H1 (cell line): ENCODE measurements around the gene ACTR1A. TPM values are rescaled to one million over a fixed set of nuclear protein-coding genes. Genes with fewer than 3 reads are reported as not detected.

Experiments
- CREB1 ChIP-seq: IDR thresholded peaks from 2 replicates; pipeline ENCODE4 v1.6.1; 2012; ENCODE audit warnings: inconsistent platforms
- CTBP2 ChIP-seq: IDR thresholded peaks from 2 replicates; pipeline ENCODE4 v1.7.0; 2011; ENCODE audit warnings: borderline replicate concordance, mild to moderate bottlenecking, moderate library complexity, mixed read lengths, low read length; ENCODE audit not compliant: insufficient read depth, insufficient read length
- GABPA ChIP-seq: IDR thresholded peaks from 2 replicates; pipeline ENCODE4 v1.6.1; 2011; ENCODE audit warnings: mild to moderate bottlenecking, low read length, moderate library complexity, borderline replicate concordance; ENCODE audit not compliant: insufficient read depth
- JUND ChIP-seq: IDR thresholded peaks from 2 replicates; pipeline ENCODE4 v1.6.1; 2011; ENCODE audit warnings: mild to moderate bottlenecking, improper control_type of control experiment, low read length
- KDM1A ChIP-seq: fragments of 200-600, 300-600 bp; sonication (generic); IDR thresholded peaks from 2 replicates; pipeline ENCODE4 v1.7.1; 2016; ENCODE audit warnings: mild to moderate bottlenecking, low read length, borderline replicate concordance
- POLR2AphosphoS5 ChIP-seq: IDR thresholded peaks from 2 replicates; pipeline ENCODE4 v1.6.1; 2011; ENCODE audit warnings: low read depth, low read length
- POU5F1 ChIP-seq: IDR thresholded peaks from 2 replicates; pipeline ENCODE4 v1.6.1; 2011; ENCODE audit warnings: low read depth, mild to moderate bottlenecking, low read length, moderate library complexity
- RNF2 ChIP-seq: fragments of 200-900, 300-1000 bp; sonication (generic); IDR thresholded peaks from 2 replicates; pipeline ENCODE4 v1.7.1; 2016; ENCODE audit warnings: borderline replicate concordance, low read depth, mild to moderate bottlenecking, antibody characterized with exemption, low read length; ENCODE audit not compliant: poor library complexity, severe bottlenecking; ENCODE audit errors: missing control alignments
- TAF7 ChIP-seq: optimal IDR thresholded peaks from 2 replicates; pipeline ENCODE3; 2011; ENCODE audit warnings: low read depth, mild to moderate bottlenecking, inconsistent platforms, low read length, moderate library complexity, borderline replicate concordance
- polyA plus RNA-seq, 7 experiments: library from polyadenylated mRNA; depleted of rRNA in 3 of 7; stranded (reverse) in 5 of 7; unstranded in 2 of 7; fragments of >200 nt in 5 of 7; fragments of 200-250 nt in 2 of 7; gene quantifications; 1 replicate in 5 of 7; 2 replicates in 1 of 7; 4 replicates in 1 of 7; pipeline versions ENCODE4 v1.2.1 to v1.2.3, GENCODE V29; 2011 to 2013; ENCODE audit warnings: missing spikeins in 2 of 7, mixed read lengths in 2 of 7
- total RNA-seq: library from RNA; stranded (reverse); fragmentation: NEBNext Ultra II Directional; extraction: Animal tissue kit (Norgen Biotek cat#: 25700); gene quantifications from 2 replicates; pipeline ENCODE4 v1.2.1, GENCODE V29; 2021

ACTR1A gene
- total and polyA plus RNA-seq, 2 of the 8 experiments (the other 6 are each of a cell fraction or from before 2014, with no cell fraction given) = 78.6 to 86.3 TPM

DNA sequence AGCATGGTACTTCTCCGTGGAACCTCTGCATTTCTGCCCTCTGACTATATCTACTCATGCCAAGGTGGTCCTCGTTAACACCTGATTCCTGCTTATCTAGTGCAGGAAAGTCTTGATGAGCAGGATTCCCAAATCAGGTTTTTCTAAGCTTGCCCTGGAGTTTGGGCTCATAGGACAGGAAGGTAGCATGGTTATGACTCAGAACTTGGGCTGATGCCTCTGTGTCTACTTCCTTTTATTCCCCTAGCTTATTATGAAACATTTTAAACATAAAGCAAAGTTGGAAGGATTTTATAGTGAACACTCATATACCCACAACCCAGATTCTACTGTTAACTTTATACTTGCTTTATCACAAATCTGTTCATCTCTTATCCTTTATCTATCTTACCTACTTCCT is 6.9 kb upstream of the ACTR1A start (continued):
- TF ChIP-seq CTBP2 = no peak
- no peak for TF ChIP-seq JUND
- TF ChIP-seq GABPA = no peak
- TF ChIP-seq KDM1A = no peak
- no peak for TF ChIP-seq TAF7
- no peak for TF ChIP-seq RNF2
- no peak for TF ChIP-seq CREB1
- no peak for TF ChIP-seq POLR2AphosphoS5
- no peak for TF ChIP-seq POU5F1
